OCI-LY3 (cell line): ENCODE data around the gene TECPR1.
A peak's percentile ranks its signal among the peaks of the same experiment; 100 is the strongest.

Experiments used
- H2AFZ ChIP-seq: fragments of 200-600, 300-600 bp; shearing (Covaris generic); 2 replicates; pipeline ENCODE4 v1.6.0; 2014; ENCODE audit warnings: antibody characterized with exemption, low read depth, low read length
- H3K27ac ChIP-seq: fragments of 200-600, 300-600 bp; sonication (generic); 2 replicates; pipeline ENCODE4 v1.5.1; 2014; ENCODE audit warnings: mild to moderate bottlenecking, low read length, moderate library complexity, mixed read lengths
- H3K27me3 ChIP-seq: fragments of 200-600, 300-600 bp; sonication (generic); 2 replicates; pipeline ENCODE4 v1.6.1; 2014; ENCODE audit warnings: low read depth, low read length, mixed read lengths
- H3K36me3 ChIP-seq: fragments of 200-600, 300-600 bp; sonication (generic); replicated peaks from 2 replicates; pipeline ENCODE3; 2014; ENCODE audit warnings: low read depth, low read length, mixed read lengths
- H3K4me1 ChIP-seq: fragments of 300-600, 200-600 bp; sonication (generic); 2 replicates; pipeline ENCODE4 v1.6.1; 2014; ENCODE audit warnings: low read length, mixed read lengths
- H3K4me2 ChIP-seq: fragments of 200-600, 300-600 bp; sonication (generic); 2 replicates; pipeline ENCODE4 v1.6.1; 2014; ENCODE audit warnings: low read length, mixed read lengths
- H3K4me3 ChIP-seq: fragments of 300-600, 200-600 bp; sonication (generic); 2 replicates; pipeline ENCODE4 v1.5.1; 2014; ENCODE audit warnings: antibody characterized with exemption, mild to moderate bottlenecking, low read length, moderate library complexity
- H3K79me2 ChIP-seq: fragments of 300-600, 200-600 bp; shearing (Covaris generic); 2 replicates; pipeline ENCODE4 v1.6.1; 2014; ENCODE audit warnings: mild to moderate bottlenecking, low read length, mixed read lengths
- H3K9ac ChIP-seq: fragments of 300-600, 200-600 bp; shearing (Covaris generic); 2 replicates; pipeline ENCODE4 v1.6.0; 2014; ENCODE audit warnings: mild to moderate bottlenecking, low read length, moderate library complexity
- H3K9me3 ChIP-seq: fragments of 200-600, 300-600 bp; shearing (Covaris generic); 2 replicates; pipeline ENCODE4 v1.6.1; 2014; ENCODE audit warnings: low read length, mixed read lengths; ENCODE audit not compliant: insufficient read depth
- H4K20me1 ChIP-seq: fragments of 200-600, 300-600 bp; sonication (generic); 2 replicates; pipeline ENCODE4 v1.6.1; 2016; ENCODE audit warnings: low read length, mixed read lengths; ENCODE audit not compliant: insufficient read depth
- CTCF ChIP-seq: fragments of 200-600, 300-600 bp; sonication (generic); IDR thresholded peaks from 2 replicates; pipeline ENCODE4 v1.5.1; 2014; ENCODE audit warnings: antibody characterized with exemption, low read length, low read depth
- EZH2phosphoT487 ChIP-seq: fragments of 200-600 bp; shearing (Covaris generic); IDR thresholded peaks from 2 replicates; pipeline ENCODE4 v1.6.1; 2018; ENCODE audit warnings: antibody characterized with exemption, mixed run types, low read depth

The TECPR1 gene

GRCh38 chr7:98295467-98296192, 43.6 kb upstream of the TECPR1 start:
- Histone ChIP-seq H3K9me3 (no peaks in the 10 kb centered on the region), H4K20me1 (peaks cover 20% of the 10 kb centered on the region), H3K4me3 (no peak overlapping the region), H3K79me2 (no peaks in the 10 kb centered on the region), H3K4me2 (no peak overlapping the region), H3K27me3 (no peaks in the 10 kb centered on the region), H2AFZ (no peak overlapping the region), H3K36me3 (peaks cover 7% of the 10 kb centered on the region), H3K4me1 (no peaks in the 10 kb centered on the region), H3K9ac (no peak overlapping the region), H3K27ac (no peak overlapping the region)
- TF ChIP-seq EZH2phosphoT487 (no peak), CTCF (no peak)

- no peaks in the 10 kb centered on the region for H3K9me3 ChIP-seq
- H3K9ac ChIP-seq: no peak overlapping the region
- no peak overlapping the region for H3K4me3 ChIP-seq
- no peaks in the 10 kb centered on the region for H3K79me2 ChIP-seq
- H3K4me1 ChIP-seq: no peaks in the 10 kb centered on the region
- TF ChIP-seq CTCF: peak; percentile 64
- TF ChIP-seq EZH2phosphoT487: no peak
- peaks cover 7% of the 10 kb centered on the region for H3K36me3 ChIP-seq
- no peak overlapping the region for H3K4me2 ChIP-seq
- H4K20me1 ChIP-seq: peaks cover 20% of the 10 kb centered on the region
- no peaks in the 10 kb centered on the region for H3K27me3 ChIP-seq
- H3K27ac ChIP-seq: no peak overlapping the region
- H2AFZ ChIP-seq: no peak overlapping the region
Measured at GRCh38 chr7:98294798-98295382, 42.9 kb upstream of the TECPR1 start.

GRCh38 chr7:98294326-98294725, 42.3 kb upstream of the TECPR1 start:
- H4K20me1 ChIP-seq: peaks cover 25% of the 10 kb centered on the region
- H3K27me3 ChIP-seq: no peaks in the 10 kb centered on the region
- TF ChIP-seq CTCF (no peak), EZH2phosphoT487 (no peak)
- no peaks in the 10 kb centered on the region for H3K4me1 ChIP-seq
- H3K4me3 ChIP-seq: no peak overlapping the region
- no peak overlapping the region for H2AFZ ChIP-seq
- H3K9me3 ChIP-seq: no peaks in the 10 kb centered on the region
- H3K27ac ChIP-seq: no peak overlapping the region
- no peak overlapping the region for H3K4me2 ChIP-seq
- no peak overlapping the region for H3K9ac ChIP-seq
- H3K36me3 ChIP-seq: peaks cover 7% of the 10 kb centered on the region
- no peaks in the 10 kb centered on the region; the same call in 1 of the 2 replicates for H3K79me2 ChIP-seq

GRCh38 chr7:98293746-98294145, 41.7 kb upstream of the TECPR1 start:
- H3K9me3 ChIP-seq: no peaks in the 10 kb centered on the region
- no peak overlapping the region for H3K4me3 ChIP-seq
- H3K4me2 ChIP-seq: no peak overlapping the region
- peaks cover 7% of the 10 kb centered on the region for H3K36me3 ChIP-seq
- no peaks in the 10 kb centered on the region; the same call in 1 of the 2 replicates for H3K79me2 ChIP-seq
- H3K27ac ChIP-seq: no peak overlapping the region
- TF ChIP-seq CTCF (no peak), EZH2phosphoT487 (no peak)
- no peak overlapping the region for H2AFZ ChIP-seq
- no peak overlapping the region for H3K9ac ChIP-seq
- peaks cover 28% of the 10 kb centered on the region for H4K20me1 ChIP-seq
- no peaks in the 10 kb centered on the region for H3K4me1 ChIP-seq
- H3K27me3 ChIP-seq: no peaks in the 10 kb centered on the region
